Measurements from ENCODE around the gene CCNY. TPM values are rescaled to one million over a fixed set of nuclear protein-coding genes. Genes with fewer than 3 reads are reported as not detected.
"Not testable (repeated sequence)": the region's sequence is repeated elsewhere in the genome, so short reads cannot be mapped to it uniquely, and the experiment has no call there.

CCNY gene
- total RNA-seq, 3 donors from 2014 or later = 48.6 to 64.4 (median 51.5) TPM

DNA sequence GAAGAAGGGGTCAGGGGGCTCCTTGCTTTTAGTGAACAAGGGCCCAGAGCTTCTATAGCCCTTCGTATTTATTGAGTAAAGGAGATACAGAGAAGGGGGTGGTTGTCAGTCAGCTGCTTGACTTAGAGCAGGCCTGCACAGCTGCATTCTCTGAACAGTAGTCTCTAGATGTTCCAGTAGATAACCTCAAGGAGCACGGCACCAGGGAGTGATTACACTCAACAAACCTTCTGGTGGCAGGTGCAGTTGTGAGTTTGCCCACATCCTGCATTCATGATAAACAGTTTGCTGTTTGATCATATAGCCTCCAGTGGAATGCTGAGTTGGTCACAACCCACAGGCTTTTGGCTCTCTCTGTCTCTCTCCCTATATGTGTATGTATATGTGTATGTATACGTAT is 198.8 kb downstream of the CCNY start:
- Histone ChIP-seq H3K4me1 (ENCODE audit: low read depth) (no peaks in the 10 kb centered on the region), H3K9me3 (no peaks in the 10 kb centered on the region), H3K4me3 (no peak overlapping the region), H3K36me3 (ENCODE audit: low read depth) (no peaks in the 10 kb centered on the region)
- DNase-seq (no peak), ATAC-seq (no peak)
- TF ChIP-seq, protein P1, sequence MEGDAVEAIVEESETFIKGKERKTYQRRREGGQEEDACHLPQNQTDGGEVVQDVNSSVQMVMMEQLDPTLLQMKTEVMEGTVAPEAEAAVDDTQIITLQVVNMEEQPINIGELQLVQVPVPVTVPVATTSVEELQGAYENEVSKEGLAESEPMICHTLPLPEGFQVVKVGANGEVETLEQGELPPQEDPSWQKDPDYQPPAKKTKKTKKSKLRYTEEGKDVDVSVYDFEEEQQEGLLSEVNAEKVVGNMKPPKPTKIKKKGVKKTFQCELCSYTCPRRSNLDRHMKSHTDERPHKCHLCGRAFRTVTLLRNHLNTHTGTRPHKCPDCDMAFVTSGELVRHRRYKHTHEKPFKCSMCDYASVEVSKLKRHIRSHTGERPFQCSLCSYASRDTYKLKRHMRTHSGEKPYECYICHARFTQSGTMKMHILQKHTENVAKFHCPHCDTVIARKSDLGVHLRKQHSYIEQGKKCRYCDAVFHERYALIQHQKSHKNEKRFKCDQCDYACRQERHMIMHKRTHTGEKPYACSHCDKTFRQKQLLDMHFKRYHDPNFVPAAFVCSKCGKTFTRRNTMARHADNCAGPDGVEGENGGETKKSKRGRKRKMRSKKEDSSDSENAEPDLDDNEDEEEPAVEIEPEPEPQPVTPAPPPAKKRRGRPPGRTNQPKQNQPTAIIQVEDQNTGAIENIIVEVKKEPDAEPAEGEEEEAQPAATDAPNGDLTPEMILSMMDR (IDR thresholded peaks at IDR 0.05) = no peak
- intact Hi-C loops (cut with DNase I, micrococcal nuclease) = no loop called here

DNA sequence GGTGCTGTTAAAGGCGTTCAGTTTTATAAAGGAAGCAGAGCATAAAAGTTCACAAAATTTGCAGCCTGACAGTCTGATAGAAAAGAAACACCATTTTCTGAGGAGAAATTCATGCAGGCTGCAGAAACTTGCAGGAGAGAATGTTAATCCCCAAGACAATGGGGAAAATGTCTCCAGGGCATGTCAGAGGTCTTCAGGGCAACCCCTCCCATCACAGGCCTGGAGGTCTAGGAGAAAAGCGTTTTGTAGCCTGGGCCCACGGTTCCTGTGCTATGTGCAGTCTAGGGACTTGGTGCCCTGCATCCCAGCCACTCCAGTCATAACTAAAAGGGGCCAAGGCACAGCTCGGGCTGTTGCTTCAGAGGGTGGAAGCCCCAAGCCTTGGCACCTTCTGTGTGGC is 200.5 kb downstream of the CCNY start:
- no peak for ATAC-seq
- DNase-seq = no peak
- Histone ChIP-seq H3K4me3 (no peak overlapping the region), H3K36me3 (ENCODE audit: low read depth) (no peaks in the 10 kb centered on the region), H3K9me3 (no peaks in the 10 kb centered on the region), H3K4me1 (ENCODE audit: low read depth) (no peaks in the 10 kb centered on the region)
- TF ChIP-seq, protein P1 (IDR thresholded peaks at IDR 0.05) = no peak
- intact Hi-C loops (cut with DNase I, micrococcal nuclease) = no loop called here

DNA sequence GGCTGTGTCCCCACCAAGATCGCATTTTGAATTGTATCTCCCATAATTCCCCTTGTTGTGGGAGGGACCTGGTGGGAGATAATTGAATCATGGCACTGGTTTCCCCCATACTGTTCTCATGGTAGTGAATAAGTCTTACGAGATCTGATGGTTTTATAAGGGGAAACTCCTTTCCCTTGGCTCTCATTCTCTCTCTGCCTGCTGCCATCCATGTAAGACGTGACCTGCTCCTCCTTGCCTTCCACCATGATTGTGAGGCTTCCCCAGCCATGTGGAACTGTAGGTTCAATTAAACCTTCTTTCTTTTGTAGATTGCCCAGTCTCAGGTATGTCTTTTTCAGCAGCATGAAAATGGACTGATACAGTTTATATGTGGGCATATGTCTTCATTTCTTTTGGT is 201.6 kb downstream of the CCNY start:
- H3K4me3 ChIP-seq; intact Hi-C loops (cut with DNase I, micrococcal nuclease); ATAC-seq; H3K36me3 ChIP-seq (ENCODE audit: low read depth); H3K9me3 ChIP-seq; H3K4me1 ChIP-seq (ENCODE audit: low read depth); DNase-seq: not testable (repeated sequence)

DNA sequence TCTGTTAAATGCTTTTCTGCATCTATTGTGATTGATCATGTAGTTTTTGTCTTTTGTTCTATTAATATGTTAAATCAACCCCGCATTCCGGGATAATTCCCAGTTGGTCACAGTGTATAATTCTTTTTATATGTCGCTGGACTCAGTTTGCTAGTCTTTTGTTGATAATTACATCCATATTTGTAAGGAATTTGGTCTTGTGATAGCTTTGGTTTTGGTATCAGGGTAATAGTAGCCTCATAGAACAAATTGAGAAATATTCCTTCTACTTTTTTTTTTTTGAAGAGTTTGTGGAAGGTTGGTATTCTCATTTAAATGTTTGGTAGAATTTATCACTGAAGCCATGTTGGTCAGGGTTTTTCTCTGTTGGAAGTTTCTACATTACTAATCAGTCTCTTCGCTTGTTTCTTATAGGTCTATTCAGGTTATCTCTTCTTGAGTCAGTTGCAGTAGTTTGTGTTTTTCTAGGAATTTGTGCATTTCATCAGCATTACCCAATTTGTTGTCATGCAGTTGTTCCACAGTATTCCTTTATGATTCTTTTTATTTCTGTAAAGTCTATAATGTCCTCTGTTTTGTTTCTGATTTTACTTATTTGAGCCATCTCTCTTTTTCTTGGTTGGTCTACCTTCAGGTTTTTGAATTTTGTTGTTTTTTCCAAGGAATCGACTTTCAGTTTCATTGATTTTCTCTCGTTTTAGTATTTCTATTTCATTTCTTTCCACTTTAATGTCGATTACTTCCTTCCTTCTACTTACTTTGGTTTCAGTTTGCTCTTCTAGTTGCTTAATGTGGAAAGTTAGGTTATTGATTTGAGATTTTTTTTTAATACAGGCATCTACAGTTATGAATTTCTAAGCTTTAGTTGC is 204.2 kb downstream of the CCNY start:
- no peaks in the 10 kb centered on the region for H3K4me1 ChIP-seq (ENCODE audit: low read depth)
- intact Hi-C loops (cut with DNase I, micrococcal nuclease) = no loop called here
- no peak for ATAC-seq

DNA sequence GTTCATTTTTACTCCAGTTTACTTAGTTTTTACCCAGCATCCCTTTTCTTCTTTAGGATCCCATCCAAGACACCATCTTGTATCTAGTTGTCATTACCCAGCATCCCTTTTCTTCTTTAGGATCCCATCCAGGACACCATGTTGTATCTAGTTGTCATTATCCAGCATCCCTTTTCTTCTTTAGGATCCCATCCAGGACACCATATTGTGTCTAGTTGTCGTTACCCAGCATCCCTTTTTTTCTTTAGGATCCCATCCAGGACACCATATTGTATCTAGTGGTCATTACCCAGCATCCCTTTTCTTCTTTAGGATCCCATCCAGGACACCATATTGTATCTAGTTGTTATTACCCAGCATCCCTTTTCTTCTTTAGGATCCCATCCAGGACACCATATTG is 205.4 kb downstream of the CCNY start:
- Histone ChIP-seq H3K4me3 (no peak overlapping the region), H3K9me3 (no peaks in the 10 kb centered on the region), H3K4me1 (ENCODE audit: low read depth) (no peaks in the 10 kb centered on the region), H3K36me3 (ENCODE audit: low read depth) (no peaks in the 10 kb centered on the region)
- no peak for DNase-seq
- intact Hi-C loops (cut with DNase I, micrococcal nuclease) = no loop called here
- ATAC-seq = no peak
- TF ChIP-seq, protein P1 (IDR thresholded peaks at IDR 0.05) = no peak

More for the DNA sequence above, 204.2 kb downstream of the CCNY start:
- H3K9me3 ChIP-seq = no peaks in the 10 kb centered on the region
- H3K36me3 ChIP-seq (ENCODE audit: low read depth) = no peaks in the 10 kb centered on the region
- no peak for DNase-seq
- TF ChIP-seq, protein P1 (IDR thresholded peaks at IDR 0.05) = no peak
- no peak overlapping the region for H3K4me3 ChIP-seq

DNA sequence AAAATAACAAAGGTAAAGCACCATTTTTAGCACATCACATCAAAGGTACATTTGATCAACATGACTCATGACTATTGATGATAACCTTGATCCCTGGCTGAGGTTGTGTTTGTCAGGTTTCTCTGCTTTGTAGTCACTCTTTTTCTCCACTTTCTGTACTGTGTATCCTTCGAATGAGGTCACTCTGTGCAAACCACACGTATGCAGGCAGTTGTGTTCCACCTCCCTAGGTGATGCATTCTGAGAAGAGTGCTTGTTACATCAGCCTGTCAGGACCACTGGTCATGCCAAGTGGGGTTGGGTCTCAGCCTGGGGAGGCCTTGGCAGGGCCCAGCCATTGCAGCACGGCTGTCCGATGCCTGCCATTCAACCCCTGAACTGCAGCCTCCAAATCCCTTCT is 206.0 kb downstream of the CCNY start:
- intact Hi-C loops (cut with DNase I, micrococcal nuclease) = no loop called here
- TF ChIP-seq, protein P1 (IDR thresholded peaks at IDR 0.05) = no peak
- H3K36me3 ChIP-seq (ENCODE audit: low read depth) = no peaks in the 10 kb centered on the region

More for the DNA sequence above, 206.0 kb downstream of the CCNY start:
- Histone ChIP-seq H3K4me3 (no peak overlapping the region), H3K9me3 (no peaks in the 10 kb centered on the region), H3K4me1 (ENCODE audit: low read depth) (no peaks in the 10 kb centered on the region)
- no peak for ATAC-seq
- DNase-seq = no peak

Measured in mucosa of descending colon (tissue), 3 donors.